ENCODE data around the gene YTHDF2.
"Not testable (repeated sequence)": the region's sequence is repeated elsewhere in the genome, so short reads cannot be mapped to it uniquely, and the experiment has no call there.

DNA sequence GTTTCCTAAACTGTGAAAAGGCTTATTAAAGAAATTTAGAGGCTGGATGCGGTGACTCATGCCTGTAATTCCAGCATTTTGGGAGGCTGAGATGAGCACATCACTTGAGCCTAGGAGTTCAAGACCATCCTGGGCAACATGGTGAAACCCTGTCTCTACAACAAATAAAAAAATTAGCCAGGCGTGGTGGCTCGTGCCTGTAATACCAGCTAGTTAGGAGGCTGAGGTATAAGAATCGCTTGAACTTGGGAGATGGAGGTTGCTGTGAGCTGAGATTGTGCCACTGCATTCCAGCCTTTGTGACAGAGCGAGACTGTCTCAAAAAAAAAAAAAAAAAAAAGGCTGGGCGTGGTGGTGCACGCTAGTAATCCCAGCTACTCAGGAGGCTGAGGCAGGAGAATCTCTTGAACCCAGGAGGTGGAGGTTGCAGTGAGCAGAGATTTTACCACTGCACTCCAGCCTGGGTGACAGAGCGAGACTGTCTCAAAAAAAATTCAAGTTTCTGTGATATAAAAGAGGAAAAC lies 14.1 kb downstream of the YTHDF2 start:
- not testable (repeated sequence) for TF ChIP-seq CTCF, POLR2A (IDR thresholded peaks at IDR 0.05)
